Effector memory CD4-positive, alpha-beta T cell (primary cell): ENCODE results near the gene KRTAP26-1.

Experiments used
- DNase-seq, 3 donors: peaks; one replicate each; pipeline ENCODE4 v3.0.0-alpha.2; 2020
- H3K27ac ChIP-seq: 2 replicates; pipeline ENCODE4 v1.7.0; 2013; ENCODE audit warnings: mild to moderate bottlenecking, low read length, moderate library complexity; ENCODE audit not compliant: insufficient read depth, poor library complexity, severe bottlenecking
- H3K27me3 ChIP-seq: replicated peaks from 2 replicates; pipeline ENCODE4 v1.7.0; 2013; ENCODE audit warnings: mild to moderate bottlenecking, low read length; ENCODE audit not compliant: insufficient read depth, control insufficient read depth, poor library complexity, severe bottlenecking
- H3K36me3 ChIP-seq: 2 replicates; pipeline ENCODE4 v1.7.0; 2013; ENCODE audit warnings: mild to moderate bottlenecking, low read length, moderate library complexity; ENCODE audit not compliant: control insufficient read depth, insufficient read depth
- H3K4me1 ChIP-seq: 2 replicates; pipeline ENCODE4 v1.7.0; 2013; ENCODE audit warnings: low read length, mild to moderate bottlenecking; ENCODE audit not compliant: control insufficient read depth, insufficient read depth, poor library complexity, severe bottlenecking
- H3K4me3 ChIP-seq: 2 replicates; pipeline ENCODE4 v1.7.0; 2013; ENCODE audit warnings: low read length, low read depth, mild to moderate bottlenecking; ENCODE audit not compliant: insufficient read depth, poor library complexity, severe bottlenecking
- H3K9me3 ChIP-seq: 2 replicates; pipeline ENCODE4 v1.7.0; 2013; ENCODE audit warnings: mild to moderate bottlenecking, low read length, moderate library complexity; ENCODE audit not compliant: control insufficient read depth

Gene KRTAP26-1

GRCh38 chr21:30282850-30283249 is 37.3 kb downstream of the KRTAP26-1 start, which contains the start of gene KRTAP24-1:
Gene KRTAP24-1 (minus strand): TSS chr21:30282950. CDS start chr21:30282932, 18 bp downstream.
- no peak within 1 kb of the TSS for H3K27ac ChIP-seq
- DNase-seq = no peak
- no peaks in the 10 kb centered on the region for H3K4me1 ChIP-seq
- H3K4me3 ChIP-seq = no peak within 1 kb of the TSS
- no peaks in the 10 kb centered on the region for H3K27me3 ChIP-seq
- H3K36me3 ChIP-seq = no peaks in the 10 kb centered on the region
- no peaks in the 10 kb centered on the region for H3K9me3 ChIP-seq

DNA sequence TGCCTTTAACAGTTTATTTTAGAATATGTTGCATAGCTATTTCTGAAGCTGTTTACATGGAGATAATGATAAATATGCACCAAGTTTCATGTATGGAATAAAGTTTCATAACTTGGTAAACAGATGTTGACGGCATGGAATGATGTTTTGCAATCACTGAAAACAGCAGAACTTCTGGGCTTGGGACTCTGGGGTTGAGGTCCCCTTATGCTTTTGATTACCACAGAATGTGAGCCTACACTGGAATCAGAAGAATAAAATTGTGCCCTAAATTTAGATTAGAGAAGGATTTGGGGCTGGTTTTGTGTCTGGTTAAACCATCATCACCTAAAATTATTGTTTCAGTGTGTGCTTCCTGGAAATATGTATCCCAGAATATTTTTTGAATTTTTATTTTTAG is 48.5 kb downstream of the KRTAP26-1 start:
- Histone ChIP-seq H3K36me3 (no peaks in the 10 kb centered on the region), H3K27ac (no peak overlapping the region), H3K27me3 (no peaks in the 10 kb centered on the region), H3K9me3 (no peaks in the 10 kb centered on the region), H3K4me3 (no peak overlapping the region), H3K4me1 (no peaks in the 10 kb centered on the region)
- DNase-seq = no peak

DNA sequence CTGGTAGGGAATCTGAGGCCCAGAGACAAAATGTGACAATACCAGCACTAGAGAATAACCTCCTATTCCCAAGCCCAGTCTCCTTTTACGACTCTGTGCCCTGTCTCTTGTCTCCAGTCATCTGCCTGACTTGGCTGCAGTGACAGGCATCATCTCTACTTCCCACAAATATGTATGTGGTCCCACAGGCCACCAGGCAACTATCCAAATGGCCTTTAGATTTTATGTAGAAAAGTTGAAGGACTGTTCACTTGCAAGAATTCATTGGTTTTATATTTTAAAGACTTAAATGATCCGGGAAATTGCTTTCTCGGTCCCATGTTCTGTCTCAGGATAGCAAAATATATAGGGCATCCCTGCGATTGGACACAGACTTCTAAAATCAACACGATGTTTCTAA is 49.0 kb downstream of the KRTAP26-1 start:
- no peaks in the 10 kb centered on the region for H3K27me3 ChIP-seq
- no peak for DNase-seq
- H3K9me3 ChIP-seq = no peaks in the 10 kb centered on the region
- H3K4me1 ChIP-seq = no peaks in the 10 kb centered on the region
- no peak overlapping the region for H3K27ac ChIP-seq
- H3K36me3 ChIP-seq = no peaks in the 10 kb centered on the region
- no peak overlapping the region for H3K4me3 ChIP-seq

- no peak for DNase-seq
Measured at GRCh38 chr21:30269803-30270530, 50.1 kb downstream of the KRTAP26-1 start.

More at GRCh38 chr21:30269803-30270530, 50.1 kb downstream of the KRTAP26-1 start:
- Histone ChIP-seq H3K4me1 (no peaks in the 10 kb centered on the region), H3K4me3 (no peak overlapping the region), H3K9me3 (no peaks in the 10 kb centered on the region), H3K27me3 (no peaks in the 10 kb centered on the region), H3K27ac (no peak overlapping the region), H3K36me3 (no peaks in the 10 kb centered on the region)
